Suprapubic skin (tissue), 3 donors: ENCODE measurements around the gene DRC3.

ENCODE experiments used
- EP300 ChIP-seq: sonication (generic); formaldehyde crosslinking; IDR thresholded peaks from one replicate; pipeline ENCODE4 v1.6.1; 2017; ENCODE audit warnings: antibody characterized with exemption
- TF ChIP-seq, protein P1 (sequence below), 2 donors: fragments of 200-600 bp in 1 of 2; fragments of 450-650 bp in 1 of 2; sonication (generic) in 1 of 2; IDR thresholded peaks; one replicate each; pipeline ENCODE4 v1.5.1; 2016 to 2019; ENCODE audit warnings: antibody characterized with exemption in 2 of 2, mild to moderate bottlenecking in 1 of 2, moderate library complexity in 1 of 2

DNA sequence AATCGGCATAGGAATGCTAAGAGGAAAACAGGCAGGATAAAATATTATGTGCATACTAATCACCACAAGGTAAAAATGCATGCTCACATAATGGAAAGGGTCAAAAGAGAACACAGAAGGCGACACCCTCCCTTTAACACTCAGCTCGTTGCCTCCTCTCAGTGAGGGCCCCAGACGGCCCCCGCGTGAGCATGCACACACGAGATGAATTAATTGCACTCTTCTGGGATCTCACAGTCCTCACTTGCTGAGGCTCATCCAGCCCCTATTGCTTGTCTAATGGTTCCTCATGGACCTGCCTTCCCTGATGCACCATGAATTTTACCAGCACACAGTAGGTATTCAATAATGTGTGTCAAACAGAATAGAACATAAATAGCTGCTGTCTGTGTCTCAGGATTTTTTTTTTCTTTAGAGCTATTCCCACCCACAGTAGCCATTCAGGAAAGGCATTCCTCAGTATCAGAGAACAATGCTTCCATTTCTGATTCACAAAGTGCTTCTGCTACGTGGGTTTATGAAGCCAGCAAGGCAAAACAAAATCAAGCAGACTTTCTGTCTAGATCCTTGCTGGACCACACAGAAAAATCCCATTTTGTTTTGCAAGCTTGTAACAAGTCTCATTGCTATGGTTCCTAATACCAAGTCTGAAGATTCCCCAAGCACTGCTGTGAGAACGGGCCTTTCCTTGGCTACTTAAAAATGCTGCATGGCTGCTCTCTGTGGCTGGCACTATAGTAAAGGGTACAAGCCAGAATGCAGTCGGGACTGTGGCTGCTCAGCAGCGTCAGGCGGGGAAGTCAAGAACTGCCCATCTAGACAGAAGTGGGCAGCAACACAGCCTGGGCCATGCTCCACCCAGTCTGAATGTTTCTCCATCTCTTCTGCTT is 44.0 kb upstream of the DRC3 start:
- TF ChIP-seq, protein P1, sequence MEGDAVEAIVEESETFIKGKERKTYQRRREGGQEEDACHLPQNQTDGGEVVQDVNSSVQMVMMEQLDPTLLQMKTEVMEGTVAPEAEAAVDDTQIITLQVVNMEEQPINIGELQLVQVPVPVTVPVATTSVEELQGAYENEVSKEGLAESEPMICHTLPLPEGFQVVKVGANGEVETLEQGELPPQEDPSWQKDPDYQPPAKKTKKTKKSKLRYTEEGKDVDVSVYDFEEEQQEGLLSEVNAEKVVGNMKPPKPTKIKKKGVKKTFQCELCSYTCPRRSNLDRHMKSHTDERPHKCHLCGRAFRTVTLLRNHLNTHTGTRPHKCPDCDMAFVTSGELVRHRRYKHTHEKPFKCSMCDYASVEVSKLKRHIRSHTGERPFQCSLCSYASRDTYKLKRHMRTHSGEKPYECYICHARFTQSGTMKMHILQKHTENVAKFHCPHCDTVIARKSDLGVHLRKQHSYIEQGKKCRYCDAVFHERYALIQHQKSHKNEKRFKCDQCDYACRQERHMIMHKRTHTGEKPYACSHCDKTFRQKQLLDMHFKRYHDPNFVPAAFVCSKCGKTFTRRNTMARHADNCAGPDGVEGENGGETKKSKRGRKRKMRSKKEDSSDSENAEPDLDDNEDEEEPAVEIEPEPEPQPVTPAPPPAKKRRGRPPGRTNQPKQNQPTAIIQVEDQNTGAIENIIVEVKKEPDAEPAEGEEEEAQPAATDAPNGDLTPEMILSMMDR (IDR thresholded peaks at IDR 0.05): no peak
- TF ChIP-seq EP300: no peak
